Epithelial cell of alveolus of lung (primary cell): ENCODE measurements around the gene RNASE1. TPM values are rescaled to one million over a fixed set of nuclear protein-coding genes. Genes with fewer than 3 reads are reported as not detected.

ENCODE experiments used
- total RNA-seq: library from RNA; depleted of rRNA; stranded (reverse); fragments of >200 nt; gene quantifications from 2 replicates; pipeline ENCODE4 v1.2.1, GENCODE V29; 2015

The RNASE1 gene
- total RNA-seq, result 1.7 and 4.1 TPM in 2 replicates

DNA sequence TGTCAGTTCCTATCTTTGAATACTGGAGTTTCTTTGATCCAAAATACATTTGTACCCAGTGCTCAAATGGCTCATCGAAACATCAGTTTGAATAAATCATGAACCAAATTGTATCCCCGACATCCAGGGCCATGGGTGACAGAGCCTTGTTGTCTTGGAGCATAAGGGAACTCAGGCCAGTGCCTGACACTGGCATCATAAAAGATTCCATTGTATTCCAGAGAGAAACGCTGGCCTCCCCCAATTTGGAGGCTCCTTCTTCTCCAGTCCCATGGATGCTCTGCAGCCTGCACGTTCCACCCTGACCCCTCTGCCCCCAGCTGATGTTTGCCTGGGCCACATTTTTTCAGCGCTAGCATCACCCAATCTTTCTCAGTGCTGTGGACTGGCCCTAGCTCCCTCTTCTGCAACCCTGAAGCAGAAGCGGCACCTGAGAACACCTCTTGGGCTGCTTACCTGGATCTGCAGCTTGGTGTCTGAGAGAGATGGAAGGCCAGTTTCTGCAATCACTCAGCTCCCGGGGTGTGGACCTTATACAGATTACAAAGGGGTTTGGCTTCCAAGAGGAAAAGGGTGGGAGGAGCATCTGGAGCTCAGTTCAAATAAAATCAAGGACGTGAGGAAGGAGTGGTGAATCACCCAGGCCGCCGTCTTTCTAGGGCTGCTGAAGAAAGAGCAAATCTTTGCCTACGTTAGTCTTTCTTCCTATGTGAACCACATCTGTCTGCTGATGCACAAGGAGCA, at the start of gene RNASE1:
Gene RNASE1, minus strand, starts transcription at position 504 of the 744 bp plus-strand sequence. CDS start 776 bp downstream, outside the sequence.

Other genes starting within 250 kb of the RNASE1 start
- gene RNASE9, start 241.8 kb downstream of the RNASE1 start, total RNA-seq, result not detected in 2 replicates
- gene RNASE11, start 214.8 kb downstream of the RNASE1 start, total RNA-seq, result not detected in 2 replicates
- not detected in 2 replicates for gene RNASE12, start 211.5 kb downstream of the RNASE1 start, total RNA-seq
- gene OR6S1, start 161.2 kb downstream of the RNASE1 start, total RNA-seq, result not detected in 2 replicates
- gene RNASE4, start 118.3 kb downstream of the RNASE1 start, total RNA-seq, result 18.6 and 27.5 TPM in 2 replicates
- 7.9 and 13.7 TPM in 2 replicates for gene ANG, start 114.1 kb downstream of the RNASE1 start, total RNA-seq
- not detected in 2 replicates for gene EDDM3A, start 57.0 kb downstream of the RNASE1 start, total RNA-seq
- gene EDDM3B, start 34.4 kb downstream of the RNASE1 start, total RNA-seq, result not detected in 2 replicates
- gene RNASE6, start 21.6 kb downstream of the RNASE1 start, total RNA-seq, result not detected in 2 replicates
- not detected in 2 replicates for gene RNASE3, start 88.5 kb upstream of the RNASE1 start, total RNA-seq
- not detected in 2 replicates for gene RNASE2, start 152.6 kb upstream of the RNASE1 start, total RNA-seq
- gene METTL17, start 187.1 kb upstream of the RNASE1 start, total RNA-seq, result 43.2 and 57.8 TPM in 2 replicates
- gene SLC39A2, start 196.4 kb upstream of the RNASE1 start, total RNA-seq, result 0.32 TPM in 1 of 2 replicates, not detected in the other
- 2.7 and 12.0 TPM in 2 replicates for gene NDRG2, start 222.2 kb upstream of the RNASE1 start, total RNA-seq
- not detected in 2 replicates for gene TPPP2, start 227.4 kb upstream of the RNASE1 start, total RNA-seq
- gene RNASE13, start 232.0 kb upstream of the RNASE1 start, total RNA-seq, result not detected in 2 replicates
- not detected in 2 replicates for gene RNASE7, start 239.5 kb upstream of the RNASE1 start, total RNA-seq